DND-41 (cell line): ENCODE results near the gene CUBN.

Source experiments
- EZH2 ChIP-seq: IDR thresholded peaks from 3 replicates; pipeline ENCODE4 v1.6.1; 2012; ENCODE audit warnings: borderline replicate concordance, low read depth, mild to moderate bottlenecking, moderate library complexity, low read length, inconsistent platforms; ENCODE audit not compliant: severe bottlenecking
- TF ChIP-seq, protein P1 (sequence below): IDR thresholded peaks from 2 replicates; pipeline ENCODE4 v1.5.1; 2012; ENCODE audit warnings: borderline replicate concordance, low read length, moderate library complexity, mild to moderate bottlenecking; ENCODE audit not compliant: poor library complexity, severe bottlenecking; ENCODE audit errors: extremely low read depth

- TF ChIP-seq EZH2, result no peak
- TF ChIP-seq, protein P1, sequence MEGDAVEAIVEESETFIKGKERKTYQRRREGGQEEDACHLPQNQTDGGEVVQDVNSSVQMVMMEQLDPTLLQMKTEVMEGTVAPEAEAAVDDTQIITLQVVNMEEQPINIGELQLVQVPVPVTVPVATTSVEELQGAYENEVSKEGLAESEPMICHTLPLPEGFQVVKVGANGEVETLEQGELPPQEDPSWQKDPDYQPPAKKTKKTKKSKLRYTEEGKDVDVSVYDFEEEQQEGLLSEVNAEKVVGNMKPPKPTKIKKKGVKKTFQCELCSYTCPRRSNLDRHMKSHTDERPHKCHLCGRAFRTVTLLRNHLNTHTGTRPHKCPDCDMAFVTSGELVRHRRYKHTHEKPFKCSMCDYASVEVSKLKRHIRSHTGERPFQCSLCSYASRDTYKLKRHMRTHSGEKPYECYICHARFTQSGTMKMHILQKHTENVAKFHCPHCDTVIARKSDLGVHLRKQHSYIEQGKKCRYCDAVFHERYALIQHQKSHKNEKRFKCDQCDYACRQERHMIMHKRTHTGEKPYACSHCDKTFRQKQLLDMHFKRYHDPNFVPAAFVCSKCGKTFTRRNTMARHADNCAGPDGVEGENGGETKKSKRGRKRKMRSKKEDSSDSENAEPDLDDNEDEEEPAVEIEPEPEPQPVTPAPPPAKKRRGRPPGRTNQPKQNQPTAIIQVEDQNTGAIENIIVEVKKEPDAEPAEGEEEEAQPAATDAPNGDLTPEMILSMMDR, result no peak
Measured at GRCh38 chr10:17075533-17076359, 53.9 kb downstream of the CUBN start.
